ENCODE measurements around the gene AP1S1. TPM values are rescaled to one million over a fixed set of nuclear protein-coding genes. Genes with fewer than 3 reads are reported as not detected.

The AP1S1 gene
- total and polyA plus RNA-seq, 2 of the 13 experiments (the other 11 are each of a cell fraction or from before 2014, with no cell fraction given): 57.5 to 68.1 TPM

GRCh38 chr7:101124376-101125056 lies 29.8 kb upstream of the AP1S1 start (continued):
- TF ChIP-seq, protein P1, sequence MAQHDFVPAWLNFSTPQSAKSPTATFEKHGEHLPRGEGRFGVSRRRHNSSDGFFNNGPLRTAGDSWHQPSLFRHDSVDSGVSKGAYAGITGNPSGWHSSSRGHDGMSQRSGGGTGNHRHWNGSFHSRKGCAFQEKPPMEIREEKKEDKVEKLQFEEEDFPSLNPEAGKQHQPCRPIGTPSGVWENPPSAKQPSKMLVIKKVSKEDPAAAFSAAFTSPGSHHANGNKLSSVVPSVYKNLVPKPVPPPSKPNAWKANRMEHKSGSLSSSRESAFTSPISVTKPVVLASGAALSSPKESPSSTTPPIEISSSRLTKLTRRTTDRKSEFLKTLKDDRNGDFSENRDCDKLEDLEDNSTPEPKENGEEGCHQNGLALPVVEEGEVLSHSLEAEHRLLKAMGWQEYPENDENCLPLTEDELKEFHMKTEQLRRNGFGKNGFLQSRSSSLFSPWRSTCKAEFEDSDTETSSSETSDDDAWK (CRISPR knock-in tag; IDR thresholded peaks at IDR 0.05): no peak
- 0 out of 2 replicates have a peak, but pooled peaks have one; percentile 27 for TF ChIP-seq ZNF317 (CRISPR knock-in tag; IDR thresholded peaks at IDR 0.05)
- no peak for TF ChIP-seq RORA (CRISPR knock-in tag; IDR thresholded peaks at IDR 0.05)
- peak; percentile 84 for TF ChIP-seq GATAD2A (CRISPR knock-in tag; IDR thresholded peaks at IDR 0.05)
- TF ChIP-seq ZNF367 (CRISPR knock-in tag; IDR thresholded peaks at IDR 0.05; ENCODE audit: borderline replicate concordance): no peak
- peak; percentile 75 for TF ChIP-seq FOXA1 (IDR thresholded peaks at IDR 0.05)
- TF ChIP-seq FOXA1 (CRISPR knock-in tag; IDR thresholded peaks at IDR 0.05): peak; percentile 88
- no peak for TF ChIP-seq ZNF781 (CRISPR knock-in tag; IDR thresholded peaks at IDR 0.05; ENCODE audit: borderline replicate concordance, not compliant biosample characterization)
- TF ChIP-seq HNRNPL (IDR thresholded peaks at IDR 0.05; ENCODE audit: low read depth, low read length): no peak
- no peak for TF ChIP-seq PAF1 (CRISPR knock-in tag; IDR thresholded peaks at IDR 0.05)
- TF ChIP-seq SNAPC5 (CRISPR knock-in tag; IDR thresholded peaks at IDR 0.05; ENCODE audit: borderline replicate concordance): no peak
- TF ChIP-seq MAFG (CRISPR knock-in tag; IDR thresholded peaks at IDR 0.05): no peak
- peak; percentile 29; the same call in 1 of the 2 replicates for TF ChIP-seq RCOR2 (CRISPR knock-in tag; IDR thresholded peaks at IDR 0.05)
- no peak for TF ChIP-seq REPIN1 (CRISPR knock-in tag; IDR thresholded peaks at IDR 0.05; ENCODE audit: borderline replicate concordance, low read depth)
- no peak for TF ChIP-seq NFATC3 (CRISPR knock-in tag; IDR thresholded peaks at IDR 0.05)
- TF ChIP-seq RAD51 (IDR thresholded peaks at IDR 0.05; ENCODE audit: borderline replicate concordance): no peak
- TF ChIP-seq ZNF619 (CRISPR knock-in tag; IDR thresholded peaks at IDR 0.05): no peak
- TF ChIP-seq, protein P2, sequence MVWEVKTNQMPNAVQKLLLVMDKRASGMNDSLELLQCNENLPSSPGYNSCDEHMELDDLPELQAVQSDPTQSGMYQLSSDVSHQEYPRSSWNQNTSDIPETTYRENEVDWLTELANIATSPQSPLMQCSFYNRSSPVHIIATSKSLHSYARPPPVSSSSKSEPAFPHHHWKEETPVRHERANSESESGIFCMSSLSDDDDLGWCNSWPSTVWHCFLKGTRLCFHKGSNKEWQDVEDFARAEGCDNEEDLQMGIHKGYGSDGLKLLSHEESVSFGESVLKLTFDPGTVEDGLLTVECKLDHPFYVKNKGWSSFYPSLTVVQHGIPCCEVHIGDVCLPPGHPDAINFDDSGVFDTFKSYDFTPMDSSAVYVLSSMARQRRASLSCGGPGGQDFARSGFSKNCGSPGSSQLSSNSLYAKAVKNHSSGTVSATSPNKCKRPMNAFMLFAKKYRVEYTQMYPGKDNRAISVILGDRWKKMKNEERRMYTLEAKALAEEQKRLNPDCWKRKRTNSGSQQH (CRISPR knock-in tag; IDR thresholded peaks at IDR 0.05; ENCODE audit: low read depth): no peak
- peak; percentile 49; the same call in 1 of the 2 replicates for TF ChIP-seq HDAC2 (CRISPR knock-in tag; IDR thresholded peaks at IDR 0.05)
- no peak for TF ChIP-seq RFXAP (CRISPR knock-in tag; IDR thresholded peaks at IDR 0.05; ENCODE audit: borderline replicate concordance)
- TF ChIP-seq, protein P3, sequence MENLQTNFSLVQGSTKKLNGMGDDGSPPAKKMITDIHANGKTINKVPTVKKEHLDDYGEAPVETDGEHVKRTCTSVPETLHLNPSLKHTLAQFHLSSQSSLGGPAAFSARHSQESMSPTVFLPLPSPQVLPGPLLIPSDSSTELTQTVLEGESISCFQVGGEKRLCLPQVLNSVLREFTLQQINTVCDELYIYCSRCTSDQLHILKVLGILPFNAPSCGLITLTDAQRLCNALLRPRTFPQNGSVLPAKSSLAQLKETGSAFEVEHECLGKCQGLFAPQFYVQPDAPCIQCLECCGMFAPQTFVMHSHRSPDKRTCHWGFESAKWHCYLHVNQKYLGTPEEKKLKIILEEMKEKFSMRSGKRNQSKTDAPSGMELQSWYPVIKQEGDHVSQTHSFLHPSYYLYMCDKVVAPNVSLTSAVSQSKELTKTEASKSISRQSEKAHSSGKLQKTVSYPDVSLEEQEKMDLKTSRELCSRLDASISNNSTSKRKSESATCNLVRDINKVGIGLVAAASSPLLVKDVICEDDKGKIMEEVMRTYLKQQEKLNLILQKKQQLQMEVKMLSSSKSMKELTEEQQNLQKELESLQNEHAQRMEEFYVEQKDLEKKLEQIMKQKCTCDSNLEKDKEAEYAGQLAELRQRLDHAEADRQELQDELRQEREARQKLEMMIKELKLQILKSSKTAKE (CRISPR knock-in tag; IDR thresholded peaks at IDR 0.05; ENCODE audit: borderline replicate concordance): peak; percentile 81
- TF ChIP-seq ZNF740 (CRISPR knock-in tag; IDR thresholded peaks at IDR 0.05): no peak
- TF ChIP-seq RARA (CRISPR knock-in tag; IDR thresholded peaks at IDR 0.05): peak; percentile 84
- no peak for TF ChIP-seq LBX2 (CRISPR knock-in tag; IDR thresholded peaks at IDR 0.05; ENCODE audit: borderline replicate concordance)
- TF ChIP-seq ZNF382 (CRISPR knock-in tag; IDR thresholded peaks at IDR 0.05; ENCODE audit: borderline replicate concordance): no peak
- TF ChIP-seq GABPA (IDR thresholded peaks at IDR 0.05; ENCODE audit: low read depth, low read length): no peak
- TF ChIP-seq GABPA (CRISPR knock-in tag; IDR thresholded peaks at IDR 0.05; ENCODE audit: low read depth): no peak

All from HepG2 (cell line).